ENCODE data around the gene ERICH6B.

ERICH6B gene

GRCh38 chr13:45590066-45590465 lies 25.5 kb downstream of the ERICH6B start:
- TF ChIP-seq CEBPB (IDR thresholded peaks at IDR 0.05): no peak
- TF ChIP-seq CREB1 (IDR thresholded peaks at IDR 0.05; ENCODE audit: low read depth): no peak
- no peak for TF ChIP-seq EP300 (IDR thresholded peaks at IDR 0.05; ENCODE audit: borderline replicate concordance)

DNA sequence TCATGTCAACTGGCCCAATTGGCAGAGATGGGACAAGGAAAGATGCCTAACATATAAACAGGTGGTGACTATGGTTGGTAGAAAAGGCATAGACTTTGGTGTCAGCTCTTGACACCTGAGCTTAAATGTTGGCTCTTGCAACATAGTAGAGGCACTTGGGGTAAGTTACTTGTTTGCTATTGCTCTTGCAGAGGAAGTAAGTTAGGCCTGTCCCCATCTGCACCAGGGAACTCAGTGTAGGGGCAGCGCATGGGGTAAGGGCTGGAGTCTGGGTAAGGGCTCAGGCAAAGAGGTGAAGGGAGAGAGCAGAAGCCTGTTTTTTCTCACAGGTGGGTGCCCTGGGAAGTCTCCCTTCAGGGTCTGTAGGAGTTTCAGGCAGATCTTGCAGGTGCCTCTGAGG lies 27.6 kb downstream of the ERICH6B start:
- TF ChIP-seq USF1 (IDR thresholded peaks at IDR 0.05): no peak
- TF ChIP-seq ZBTB7A (IDR thresholded peaks at IDR 0.05; ENCODE audit: low read depth): no peak
- TF ChIP-seq TCF12 (IDR thresholded peaks at IDR 0.05; ENCODE audit: low read depth): no peak
- no peak for TF ChIP-seq MAX (IDR thresholded peaks at IDR 0.05)
- TF ChIP-seq TAF1 (IDR thresholded peaks at IDR 0.05; ENCODE audit: low read depth): no peak
- TF ChIP-seq REST (IDR thresholded peaks at IDR 0.05; ENCODE audit: low read depth): no peak
- no peak for TF ChIP-seq YY1 (IDR thresholded peaks at IDR 0.05; ENCODE audit: low read depth)
- TF ChIP-seq RAD21 (IDR thresholded peaks at IDR 0.05; ENCODE audit: low read depth): no peak

- TF ChIP-seq RAD21 (IDR thresholded peaks at IDR 0.05; ENCODE audit: low read depth): 0 out of 2 replicates have a peak, but pooled peaks have one; percentile 19
- no peak for TF ChIP-seq EP300 (IDR thresholded peaks at IDR 0.05; ENCODE audit: borderline replicate concordance)
These were observed 30.7 kb downstream of the ERICH6B start for GRCh38 chr13:45584816-45585215.

DNA sequence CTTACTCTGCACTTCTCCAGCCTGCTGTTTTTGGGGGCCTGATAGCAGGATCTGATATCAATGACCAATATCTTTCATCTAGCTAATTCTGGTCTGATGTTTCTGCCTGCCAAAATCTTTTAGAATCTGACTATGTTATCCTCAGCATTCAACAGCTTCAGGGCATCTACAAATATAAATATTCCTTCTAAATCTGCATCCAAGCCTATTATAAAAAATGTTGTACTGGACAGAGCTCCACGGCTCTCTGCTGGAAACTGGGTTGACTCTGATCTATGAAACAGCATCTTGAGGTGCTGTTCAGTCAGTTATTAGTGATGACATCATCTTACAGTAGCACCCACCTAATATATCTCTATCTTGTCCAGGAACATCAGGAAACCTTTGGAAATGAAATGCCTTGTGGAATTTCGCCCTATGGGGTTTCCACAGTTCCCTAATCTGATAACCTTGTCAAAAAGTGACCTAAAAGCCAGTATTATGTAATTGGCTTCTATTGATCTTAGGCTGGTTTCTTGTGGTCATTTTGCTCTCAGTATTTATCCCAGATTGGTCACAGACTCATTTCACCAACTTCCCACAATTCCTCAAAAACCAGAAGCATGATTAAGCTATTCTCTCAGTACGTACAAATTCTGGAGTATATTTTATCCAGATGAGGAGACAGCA lies 33.0 kb downstream of the ERICH6B start:
- TF ChIP-seq CREB1 (IDR thresholded peaks at IDR 0.05; ENCODE audit: low read depth): no peak
- no peak for TF ChIP-seq TAF1 (IDR thresholded peaks at IDR 0.05; ENCODE audit: low read depth)
- no peak for TF ChIP-seq REST (IDR thresholded peaks at IDR 0.05; ENCODE audit: low read depth)
- no peak for TF ChIP-seq TCF12 (IDR thresholded peaks at IDR 0.05; ENCODE audit: low read depth)
- no peak for TF ChIP-seq MAX (IDR thresholded peaks at IDR 0.05)
- no peak for TF ChIP-seq RAD21 (IDR thresholded peaks at IDR 0.05; ENCODE audit: low read depth)
- no peak for TF ChIP-seq FOXM1 (IDR thresholded peaks at IDR 0.05; ENCODE audit: borderline replicate concordance, low read depth)
- no peak for TF ChIP-seq NFIC (IDR thresholded peaks at IDR 0.05)
- TF ChIP-seq YY1 (IDR thresholded peaks at IDR 0.05; ENCODE audit: low read depth): no peak
- no peak for TF ChIP-seq EP300 (IDR thresholded peaks at IDR 0.05; ENCODE audit: borderline replicate concordance)
- TF ChIP-seq USF1 (IDR thresholded peaks at IDR 0.05): no peak
- no peak for TF ChIP-seq ZBTB7A (IDR thresholded peaks at IDR 0.05; ENCODE audit: low read depth)
- no peak for TF ChIP-seq TEAD4 (IDR thresholded peaks at IDR 0.05)
- TF ChIP-seq EGR1 (IDR thresholded peaks at IDR 0.05): no peak
- TF ChIP-seq CEBPB (IDR thresholded peaks at IDR 0.05): no peak

- no peak for TF ChIP-seq ZBTB7A (IDR thresholded peaks at IDR 0.05; ENCODE audit: low read depth)
- TF ChIP-seq USF1 (IDR thresholded peaks at IDR 0.05): no peak
- TF ChIP-seq TCF12 (IDR thresholded peaks at IDR 0.05; ENCODE audit: low read depth): no peak
- no peak for TF ChIP-seq RAD21 (IDR thresholded peaks at IDR 0.05; ENCODE audit: low read depth)
- no peak for TF ChIP-seq CEBPB (IDR thresholded peaks at IDR 0.05)
These were observed 39.1 kb downstream of the ERICH6B start for GRCh38 chr13:45576466-45576865.

- TF ChIP-seq RAD21 (IDR thresholded peaks at IDR 0.05; ENCODE audit: low read depth) (no peak), CEBPB (IDR thresholded peaks at IDR 0.05) (no peak), FOXM1 (IDR thresholded peaks at IDR 0.05; ENCODE audit: borderline replicate concordance, low read depth) (no peak), TAF1 (IDR thresholded peaks at IDR 0.05; ENCODE audit: low read depth) (no peak), CREB1 (IDR thresholded peaks at IDR 0.05; ENCODE audit: low read depth) (no peak), NFIC (IDR thresholded peaks at IDR 0.05) (no peak), MAX (IDR thresholded peaks at IDR 0.05) (no peak), YY1 (IDR thresholded peaks at IDR 0.05; ENCODE audit: low read depth) (no peak), REST (IDR thresholded peaks at IDR 0.05; ENCODE audit: low read depth) (no peak)
These were observed 39.7 kb downstream of the ERICH6B start for GRCh38 chr13:45575830-45576180.
